ENCODE results near the gene HSDL1.

The HSDL1 gene

DNA sequence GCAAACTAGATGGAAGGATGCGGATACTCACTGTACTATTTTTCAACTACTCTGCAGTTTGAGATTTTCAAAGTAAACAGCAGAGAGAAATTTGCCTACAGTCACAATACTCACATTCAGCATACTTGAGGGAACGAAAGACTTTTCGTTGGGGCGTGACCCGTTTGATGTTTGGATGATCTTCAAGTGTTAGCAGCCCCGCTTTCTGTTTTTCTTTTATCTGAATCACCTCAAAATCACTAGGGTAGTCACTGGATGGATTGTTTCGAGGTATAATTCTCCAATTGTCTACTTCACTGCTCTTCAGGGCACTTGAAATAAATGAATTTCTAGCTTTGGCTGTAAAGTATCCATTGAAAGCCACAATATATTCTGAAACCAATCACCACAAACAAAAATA, 46.0 kb downstream of the HSDL1 start:
- no peak for DNase-seq (ENCODE audit: low read depth)
- TF ChIP-seq CTCF (IDR thresholded peaks at IDR 0.05; ENCODE audit: low read depth, low read length, missing control alignments): no peak
- in situ Hi-C loops (cut with HindIII; ENCODE audit: low sequenced_read_pairs): no loop called here
- no peak overlapping the region for H3K4me3 ChIP-seq (ENCODE audit: low read depth, low read length)

GRCh38 chr16:84096447-84097005, 48.5 kb downstream of the HSDL1 start:
- DNase-seq (ENCODE audit: low read depth): no peak
- in situ Hi-C loops (cut with HindIII; ENCODE audit: low sequenced_read_pairs): no loop called here
- H3K4me3 ChIP-seq (ENCODE audit: low read depth, low read length): no peak overlapping the region
- TF ChIP-seq CTCF (IDR thresholded peaks at IDR 0.05; ENCODE audit: low read depth, low read length, missing control alignments): no peak

GRCh38 chr16:84095466-84095865, 49.5 kb downstream of the HSDL1 start:
- DNase-seq (ENCODE audit: low read depth): no peak
- no peak for TF ChIP-seq CTCF (IDR thresholded peaks at IDR 0.05; ENCODE audit: low read depth, low read length, missing control alignments)
- no peak overlapping the region for H3K4me3 ChIP-seq (ENCODE audit: low read depth, low read length)
- in situ Hi-C loops (cut with HindIII; ENCODE audit: low sequenced_read_pairs): no loop called here

- in situ Hi-C loops (cut with HindIII; ENCODE audit: low sequenced_read_pairs): no loop called here
- DNase-seq (ENCODE audit: low read depth): no peak
- TF ChIP-seq CTCF (IDR thresholded peaks at IDR 0.05; ENCODE audit: low read depth, low read length, missing control alignments): no peak
- no peak overlapping the region for H3K4me3 ChIP-seq (ENCODE audit: low read depth, low read length)
These were observed 51.1 kb downstream of the HSDL1 start for GRCh38 chr16:84093879-84094270.

DNA sequence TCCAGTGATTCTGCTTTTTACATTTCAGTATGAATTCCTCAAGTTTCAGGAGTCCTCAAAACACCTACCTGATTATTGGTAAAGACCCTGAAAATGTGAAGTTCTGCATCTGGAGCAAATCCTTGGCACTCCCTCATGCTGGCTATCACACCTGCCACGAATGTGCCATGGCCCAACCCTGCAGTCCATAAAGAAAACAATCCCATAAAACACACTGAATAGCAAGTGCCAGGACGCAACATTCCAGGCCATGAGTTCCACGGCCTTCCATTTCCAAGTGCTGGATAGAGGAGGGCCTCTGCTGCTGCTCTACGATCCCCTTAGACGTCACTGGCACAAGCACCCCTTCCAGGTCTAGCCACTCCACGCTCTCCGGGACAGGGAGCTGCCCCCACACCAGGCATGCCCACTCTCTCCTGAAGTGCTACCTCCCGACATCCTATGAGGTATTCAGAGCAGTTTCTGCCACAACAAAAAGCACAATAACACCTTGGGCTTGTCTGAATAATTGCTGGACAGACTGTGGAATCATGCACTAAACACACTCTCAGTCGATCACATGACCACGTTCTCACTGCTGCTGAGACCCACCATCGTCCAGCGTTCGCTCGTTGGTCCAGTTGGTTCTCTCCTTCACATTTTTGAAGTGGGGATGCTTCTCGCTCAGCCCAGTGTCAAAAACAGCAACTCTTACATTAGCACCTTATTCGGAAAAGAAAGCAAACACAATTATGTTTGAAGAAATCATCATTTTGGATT, 51.7 kb downstream of the HSDL1 start:
- in situ Hi-C loops (cut with HindIII; ENCODE audit: low sequenced_read_pairs): no loop called here
- no peak overlapping the region for H3K4me3 ChIP-seq (ENCODE audit: low read depth, low read length)

GRCh38 chr16:84091460-84091859, 53.5 kb downstream of the HSDL1 start:
- no peak for DNase-seq (ENCODE audit: low read depth)
- in situ Hi-C loops (cut with HindIII; ENCODE audit: low sequenced_read_pairs): no loop called here
- TF ChIP-seq CTCF (IDR thresholded peaks at IDR 0.05; ENCODE audit: low read depth, low read length, missing control alignments): no peak
- no peak overlapping the region for H3K4me3 ChIP-seq (ENCODE audit: low read depth, low read length)

More for the DNA sequence above, 51.7 kb downstream of the HSDL1 start:
- no peak for TF ChIP-seq CTCF (IDR thresholded peaks at IDR 0.05; ENCODE audit: low read depth, low read length, missing control alignments)
- DNase-seq (ENCODE audit: low read depth): no peak

Measured in astrocyte of the cerebellum (primary cell).